Pancreas (tissue), 10 donors: ENCODE measurements around the gene TULP4. TPM values are rescaled to one million over a fixed set of nuclear protein-coding genes. Genes with fewer than 3 reads are reported as not detected.

Experiments used
- ATAC-seq, 4 donors: fragments of 200-7000 bp; cut with Tn5 transposase; one replicate each; pipeline versions ENCODE4 v1.8.0 to v1.9.1; 2020; ENCODE audit warnings: mild to moderate bottlenecking in 4 of 4, moderate library complexity in 4 of 4
- DNase-seq, 6 donors: peaks; one replicate each; pipeline ENCODE4 v3.0.0-alpha.2; 2020
- FAIRE-seq: peaks from 2 replicates; lab custom pipeline; 2012; peaks lifted over from hg19 to GRCh38; lab: Jason Lieb, UNC
- H3K27ac ChIP-seq, 4 donors: fragments of 200-600 bp; sonication (generic); 1 replicate in 3 of 4; 2 replicates in 1 of 4; pipeline versions ENCODE4 v1.5.0 to v1.8.0; 2020
- H3K27me3 ChIP-seq, 4 donors: fragments of 200-600 bp; one replicate each; pipeline ENCODE4 v1.8.0; 2021
- H3K36me3 ChIP-seq, 3 donors: fragments of 200-600 bp; sonication (generic) in 1 of 3; one replicate each; pipeline versions ENCODE4 v1.5.0 to v1.8.0; 2020 to 2021
- H3K4me1 ChIP-seq, 3 donors: fragments of 200-600 bp; one replicate each; pipeline ENCODE4 v1.8.0; 2021
- H3K4me3 ChIP-seq, 4 donors: fragments of 200-600 bp; sonication (generic) in 2 of 4; one replicate each; pipeline versions ENCODE4 v1.5.0 to v1.8.0; 2020 to 2021
- H3K9me3 ChIP-seq, 4 donors: fragments of 200-600 bp; one replicate each; pipeline ENCODE4 v1.8.0; 2021
- WGBS, 2 donors: extraction: QIAGEN DNeasy Blood & Tissue Kit; methylation state at CpG; one replicate each; pipeline ENCODE4 v1.1.7; 2013; 5-methylcytosine and 5-hydroxymethylcytosine counted together
- intact Hi-C, 3 donors: fragments of 100-400 bp; cut with DNase I; formaldehyde crosslinking; loops; one replicate each; pipeline versions ENCODE4 v1.11.1 to v1.14.2; 2022
- polyA plus RNA-seq, 2 donors: library from polyadenylated mRNA; stranded (reverse); fragments of 200-250 nt; gene quantifications; one replicate each; pipeline ENCODE4 v1.2.3, GENCODE V29; 2013
- total RNA-seq, 6 donors: library from RNA; stranded (reverse); fragmentation: NEBNext Ultra II Directional in 4 of 6; extraction: Animal tissue kit (Norgen Biotek cat#: 25700) in 4 of 6; gene quantifications; one replicate each; pipeline versions ENCODE4 v1.2.1 to v1.2.4, GENCODE V29; 2021 to 2023
- TF ChIP-seq, protein P1 (sequence below), 4 donors: fragments of 200-600 bp; sonication (generic) in 3 of 4; IDR thresholded peaks; one replicate each; pipeline versions ENCODE4 v1.5.0 to v1.8.0; 2021; ENCODE audit warnings: antibody characterized with exemption in 4 of 4
- donor health status: healthy with polysubstance abuse.
- donor health status: DM: no; HTN: no; CAD: no; lungs with moderate emphysema.
- donor health status: DM: no; HTN: no; CAD: no.
- donor health status: control.
- donor health status: control.
- donor health status: Bipolar disorder and iron deficiency.
- donor health status: DM: yes; HTN: yes; CAD: no.
- donor health status: DM: no; HTN: no; CAD: no.
- donor health status: DM: no; HTN: no; CAD: no.
- donor health status: DM: yes; HTN: yes; CAD: no.

The TULP4 gene
- total and polyA plus RNA-seq, 8 donors, result 3.1 to 88.8 (median 48.0) TPM

DNA sequence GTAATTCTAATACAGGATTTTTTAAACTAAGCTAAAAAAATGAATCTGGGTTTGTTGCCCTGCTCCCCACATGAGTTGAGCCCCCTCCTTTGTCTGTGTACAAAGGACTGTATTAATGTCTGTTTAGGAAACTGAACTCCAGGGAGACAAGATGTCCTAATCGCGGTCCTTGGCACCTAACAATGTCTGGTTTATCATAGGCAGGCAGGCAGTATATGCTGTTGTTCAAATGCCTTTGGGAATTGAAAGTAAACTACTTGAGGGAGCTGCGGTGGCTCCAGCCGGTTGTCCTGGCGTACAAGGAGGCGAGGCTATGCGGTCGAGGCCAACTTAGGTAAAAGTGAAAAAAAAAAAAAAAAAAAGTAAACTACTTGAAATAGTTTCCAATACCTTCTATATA lies 98.5 kb downstream of the TULP4 start:
- no peak overlapping the region for H3K27ac ChIP-seq
- ATAC-seq (no peak), FAIRE-seq (no peak), DNase-seq (no peak)
- no peak overlapping the region for H3K4me3 ChIP-seq
- intact Hi-C loops, result no loop called here
- H3K36me3 ChIP-seq, result no peaks in the 10 kb centered on the region
- TF ChIP-seq, protein P1, sequence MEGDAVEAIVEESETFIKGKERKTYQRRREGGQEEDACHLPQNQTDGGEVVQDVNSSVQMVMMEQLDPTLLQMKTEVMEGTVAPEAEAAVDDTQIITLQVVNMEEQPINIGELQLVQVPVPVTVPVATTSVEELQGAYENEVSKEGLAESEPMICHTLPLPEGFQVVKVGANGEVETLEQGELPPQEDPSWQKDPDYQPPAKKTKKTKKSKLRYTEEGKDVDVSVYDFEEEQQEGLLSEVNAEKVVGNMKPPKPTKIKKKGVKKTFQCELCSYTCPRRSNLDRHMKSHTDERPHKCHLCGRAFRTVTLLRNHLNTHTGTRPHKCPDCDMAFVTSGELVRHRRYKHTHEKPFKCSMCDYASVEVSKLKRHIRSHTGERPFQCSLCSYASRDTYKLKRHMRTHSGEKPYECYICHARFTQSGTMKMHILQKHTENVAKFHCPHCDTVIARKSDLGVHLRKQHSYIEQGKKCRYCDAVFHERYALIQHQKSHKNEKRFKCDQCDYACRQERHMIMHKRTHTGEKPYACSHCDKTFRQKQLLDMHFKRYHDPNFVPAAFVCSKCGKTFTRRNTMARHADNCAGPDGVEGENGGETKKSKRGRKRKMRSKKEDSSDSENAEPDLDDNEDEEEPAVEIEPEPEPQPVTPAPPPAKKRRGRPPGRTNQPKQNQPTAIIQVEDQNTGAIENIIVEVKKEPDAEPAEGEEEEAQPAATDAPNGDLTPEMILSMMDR (IDR thresholded peaks at IDR 0.05), result no peak
- WGBS, 2 donors, result 81 to 91% methylated on average over 8 of the region's 8 CpGs
- no peaks in the 10 kb centered on the region for H3K4me1 ChIP-seq
- H3K27me3 ChIP-seq, result no peaks in the 10 kb centered on the region
- H3K9me3 ChIP-seq, result no peaks in the 10 kb centered on the region

GRCh38 chr6:158411998-158412397 lies 99.7 kb downstream of the TULP4 start:
- H3K4me3 ChIP-seq, result no peak overlapping the region
- FAIRE-seq (no peak), DNase-seq (no peak), ATAC-seq (peak in 1 of 4 donors; percentile 57)
- H3K27ac ChIP-seq, result no peak overlapping the region
- no peaks in the 10 kb centered on the region for H3K27me3 ChIP-seq
- intact Hi-C loops, result no loop called here
- H3K9me3 ChIP-seq, result no peaks in the 10 kb centered on the region
- no peaks in the 10 kb centered on the region for H3K36me3 ChIP-seq
- TF ChIP-seq, protein P1 (IDR thresholded peaks at IDR 0.05), result no peak
- H3K4me1 ChIP-seq, result no peaks in the 10 kb centered on the region
- 89 to 92% methylated on average over 4 of the region's 4 CpGs for WGBS, 2 donors

GRCh38 chr6:158413028-158413427 lies 100.8 kb downstream of the TULP4 start:
- no peaks in the 10 kb centered on the region for H3K4me1 ChIP-seq
- TF ChIP-seq, protein P1 (IDR thresholded peaks at IDR 0.05), result no peak
- H3K27me3 ChIP-seq, result no peaks in the 10 kb centered on the region
- H3K27ac ChIP-seq, result no peak overlapping the region
- no peak for FAIRE-seq
- H3K9me3 ChIP-seq, result no peaks in the 10 kb centered on the region
- H3K36me3 ChIP-seq, result no peaks in the 10 kb centered on the region
- H3K4me3 ChIP-seq, result no peak overlapping the region
- intact Hi-C loops, result no loop called here
- DNase-seq, result no peak
- 95 to 97% methylated on average over 16 of the region's 16 CpGs for WGBS, 2 donors
- ATAC-seq, result no peak

- no peak for ATAC-seq
- 67 to 79% methylated on average over 5 of the region's 5 CpGs for WGBS, 2 donors
Observed at GRCh38 chr6:158413814-158414565, 101.7 kb downstream of the TULP4 start.

More at GRCh38 chr6:158413814-158414565, 101.7 kb downstream of the TULP4 start:
- Histone ChIP-seq H3K9me3 (no peaks in the 10 kb centered on the region), H3K4me3 (no peak overlapping the region), H3K4me1 (no peaks in the 10 kb centered on the region), H3K27me3 (no peaks in the 10 kb centered on the region), H3K27ac (no peak overlapping the region), H3K36me3 (no peaks in the 10 kb centered on the region)
- intact Hi-C loops, result no loop called here
- TF ChIP-seq, protein P1 (IDR thresholded peaks at IDR 0.05), result no peak
- FAIRE-seq (no peak), DNase-seq (no peak)
